ENCODE results near the gene GRM7. TPM values are rescaled to one million over a fixed set of nuclear protein-coding genes. Genes with fewer than 3 reads are reported as not detected.

The GRM7 gene
- total and polyA plus RNA-seq, 10 donors = 0.02 to 0.20 (median 0.14) TPM; not detected in 7

DNA sequence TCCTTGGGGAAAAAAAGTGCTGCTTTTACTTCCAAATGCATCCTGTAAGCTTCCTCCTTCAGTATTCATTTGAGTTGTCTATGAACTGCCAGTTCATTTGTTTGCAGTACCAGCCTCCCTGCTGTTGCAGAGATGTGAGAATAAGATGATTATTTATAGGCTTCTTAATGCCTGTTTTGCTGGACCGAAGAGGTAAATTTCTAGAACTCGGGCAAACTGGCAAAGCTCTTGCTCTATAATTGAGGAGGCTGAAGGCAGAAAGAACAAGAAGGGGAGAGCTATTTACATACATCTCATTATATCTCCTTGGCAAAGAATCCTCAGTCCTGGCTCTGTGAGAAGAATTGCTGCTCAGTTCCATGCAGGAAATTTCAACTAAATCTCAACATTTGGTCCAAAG lies 790.4 kb downstream of the GRM7 start:
- Histone ChIP-seq H3K4me1 (no peaks in the 10 kb centered on the region), H3K9me3 (peaks cover 0 to 5% (median 0%) of the 10 kb centered on the region in 8 donors), H3K36me3 (no peaks in the 10 kb centered on the region), H3K4me3 (no peak overlapping the region), H3K27ac (no peak overlapping the region), H3K27me3 (replicated peaks in 1 of 7) (no peaks in the 10 kb centered on the region)
- 67 to 90% (median 83%) methylated on average over 2 of the region's 2 CpGs for WGBS, 5 donors
- no peak for DNase-seq
- TF ChIP-seq POLR2A (IDR thresholded peaks at IDR 0.05) (no peak), POLR2AphosphoS5 (IDR thresholded peaks at IDR 0.05) (no peak)
- TF ChIP-seq, protein P1, sequence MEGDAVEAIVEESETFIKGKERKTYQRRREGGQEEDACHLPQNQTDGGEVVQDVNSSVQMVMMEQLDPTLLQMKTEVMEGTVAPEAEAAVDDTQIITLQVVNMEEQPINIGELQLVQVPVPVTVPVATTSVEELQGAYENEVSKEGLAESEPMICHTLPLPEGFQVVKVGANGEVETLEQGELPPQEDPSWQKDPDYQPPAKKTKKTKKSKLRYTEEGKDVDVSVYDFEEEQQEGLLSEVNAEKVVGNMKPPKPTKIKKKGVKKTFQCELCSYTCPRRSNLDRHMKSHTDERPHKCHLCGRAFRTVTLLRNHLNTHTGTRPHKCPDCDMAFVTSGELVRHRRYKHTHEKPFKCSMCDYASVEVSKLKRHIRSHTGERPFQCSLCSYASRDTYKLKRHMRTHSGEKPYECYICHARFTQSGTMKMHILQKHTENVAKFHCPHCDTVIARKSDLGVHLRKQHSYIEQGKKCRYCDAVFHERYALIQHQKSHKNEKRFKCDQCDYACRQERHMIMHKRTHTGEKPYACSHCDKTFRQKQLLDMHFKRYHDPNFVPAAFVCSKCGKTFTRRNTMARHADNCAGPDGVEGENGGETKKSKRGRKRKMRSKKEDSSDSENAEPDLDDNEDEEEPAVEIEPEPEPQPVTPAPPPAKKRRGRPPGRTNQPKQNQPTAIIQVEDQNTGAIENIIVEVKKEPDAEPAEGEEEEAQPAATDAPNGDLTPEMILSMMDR (IDR thresholded peaks at IDR 0.05 in 8 of 11, conservative IDR thresholded peaks at IDR 0.05 in 3 of 11) = no peak
- intact Hi-C loops (cut with DNase I; ENCODE audit: low total_unique reads) = no loop called here

DNA sequence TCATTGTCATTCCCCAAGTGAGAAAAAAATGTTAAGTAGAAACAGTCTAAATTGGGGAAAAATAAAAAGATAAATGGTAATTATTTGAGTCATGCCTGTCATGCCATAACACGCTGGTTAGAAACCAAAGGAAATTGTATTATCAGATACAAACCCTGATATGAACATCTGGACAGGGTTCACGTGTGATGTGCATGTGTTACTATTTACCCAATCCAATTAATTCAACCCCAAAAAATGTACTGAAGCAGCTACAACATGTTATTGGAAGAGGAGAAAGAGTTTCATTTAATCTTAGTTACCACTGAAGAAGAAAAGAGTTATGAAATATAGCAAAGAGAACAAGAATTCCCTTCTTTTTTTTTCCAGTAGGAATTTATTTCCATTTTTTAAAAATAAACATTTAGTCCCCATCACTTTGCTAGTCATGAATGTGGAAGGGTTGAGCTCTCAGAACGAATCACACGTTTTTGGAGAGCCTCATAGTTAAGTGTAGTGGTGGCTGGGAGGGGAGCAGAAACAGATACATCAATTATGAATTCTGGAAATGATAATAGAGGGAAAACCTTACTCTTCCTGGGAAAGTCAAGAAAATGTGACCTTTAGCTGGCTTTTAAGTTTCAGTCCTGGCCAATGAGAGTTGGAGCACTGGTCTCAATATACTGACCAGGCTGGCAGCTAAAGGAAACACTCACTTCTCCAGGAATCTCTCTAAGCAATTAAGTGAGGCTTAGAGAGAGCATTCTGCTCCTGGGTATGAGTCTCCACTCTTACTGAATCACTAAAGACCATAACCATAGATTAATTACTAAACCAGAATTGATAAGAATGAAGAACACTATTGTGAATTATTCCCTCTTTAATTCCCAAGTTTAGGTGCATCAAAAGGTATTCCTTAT lies 796.5 kb downstream of the GRM7 start:
- no peaks in the 10 kb centered on the region for H3K4me1 ChIP-seq
- H3K36me3 ChIP-seq = no peaks in the 10 kb centered on the region
- peaks cover 0 to 5% (median 0%) of the 10 kb centered on the region in 8 donors for H3K9me3 ChIP-seq
- 46 to 68% (median 54%) methylated on average over 4 of the region's 4 CpGs for WGBS, 5 donors
- H3K4me3 ChIP-seq = no peak overlapping the region
- intact Hi-C loops (cut with DNase I; ENCODE audit: low total_unique reads) = no loop called here
- no peak for DNase-seq
- TF ChIP-seq POLR2A (IDR thresholded peaks at IDR 0.05) (no peak), POLR2AphosphoS5 (IDR thresholded peaks at IDR 0.05) (no peak)
- TF ChIP-seq, protein P1 (IDR thresholded peaks at IDR 0.05 in 8 of 11, conservative IDR thresholded peaks at IDR 0.05 in 3 of 11) = no peak
- no peak overlapping the region for H3K27ac ChIP-seq
- no peaks in the 10 kb centered on the region for H3K27me3 ChIP-seq (replicated peaks in 1 of 7)

DNA sequence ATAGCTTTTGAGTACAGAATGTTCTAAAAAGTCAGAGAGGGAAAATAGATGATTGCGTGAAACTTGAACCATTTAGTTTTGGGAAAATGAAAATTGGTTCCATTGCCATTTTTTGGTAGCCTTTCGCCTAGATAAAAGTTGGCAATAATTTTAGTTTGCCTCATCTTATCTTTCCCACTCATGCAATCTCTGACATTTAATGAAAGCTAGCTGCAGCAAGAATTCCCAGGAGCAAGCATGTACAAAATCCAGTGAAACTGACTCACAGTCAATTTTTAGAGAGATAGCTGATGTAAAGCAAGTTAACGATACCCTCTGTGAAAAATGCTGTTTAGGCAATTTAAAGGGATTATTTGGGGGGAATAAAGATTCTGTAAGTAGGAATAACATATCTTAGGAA lies 797.4 kb downstream of the GRM7 start:
- no peaks in the 10 kb centered on the region for H3K36me3 ChIP-seq
- 91 to 98% (median 93%) methylated on average over 3 of the region's 3 CpGs for WGBS, 5 donors
- no peak for DNase-seq
- TF ChIP-seq POLR2AphosphoS5 (IDR thresholded peaks at IDR 0.05) = no peak
- TF ChIP-seq, protein P1 (IDR thresholded peaks at IDR 0.05 in 8 of 11, conservative IDR thresholded peaks at IDR 0.05 in 3 of 11) = no peak
- no peak for TF ChIP-seq POLR2A (IDR thresholded peaks at IDR 0.05)
- intact Hi-C loops (cut with DNase I; ENCODE audit: low total_unique reads) = no loop called here
- H3K4me3 ChIP-seq = no peak overlapping the region
- H3K4me1 ChIP-seq = no peaks in the 10 kb centered on the region
- no peak overlapping the region for H3K27ac ChIP-seq
- H3K9me3 ChIP-seq = peaks cover 0 to 5% (median 0%) of the 10 kb centered on the region in 8 donors
- H3K27me3 ChIP-seq (replicated peaks in 1 of 7) = no peaks in the 10 kb centered on the region

DNA sequence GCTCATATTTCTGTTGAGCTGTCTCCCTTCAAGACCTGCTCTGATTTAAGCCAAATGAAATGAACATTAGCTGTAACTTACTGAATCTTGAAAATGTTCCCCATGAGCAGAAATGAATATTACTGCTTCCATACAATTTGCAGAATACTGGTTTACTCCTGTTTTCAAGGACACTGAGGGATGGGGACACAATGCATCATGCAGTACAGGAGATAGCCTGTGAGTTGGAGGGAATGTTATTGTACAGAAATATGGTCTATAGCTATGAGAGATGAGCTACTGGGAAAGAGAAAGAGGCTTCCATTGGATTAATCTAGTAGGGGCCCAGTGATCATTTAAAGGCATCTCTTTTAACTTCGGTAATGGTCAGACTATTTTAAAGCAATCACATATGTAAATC lies 798.2 kb downstream of the GRM7 start:
- TF ChIP-seq POLR2A (IDR thresholded peaks at IDR 0.05) = no peak
- TF ChIP-seq POLR2AphosphoS5 (IDR thresholded peaks at IDR 0.05) = no peak
- TF ChIP-seq, protein P1 (IDR thresholded peaks at IDR 0.05 in 8 of 11, conservative IDR thresholded peaks at IDR 0.05 in 3 of 11) = no peak
- Histone ChIP-seq H3K27me3 (replicated peaks in 1 of 7) (no peaks in the 10 kb centered on the region), H3K9me3 (no peaks in the 10 kb centered on the region), H3K4me3 (no peak overlapping the region), H3K4me1 (no peaks in the 10 kb centered on the region), H3K27ac (no peak overlapping the region), H3K36me3 (no peaks in the 10 kb centered on the region)
- WGBS, 5 donors = 81 to 97% (median 94%) methylated on average over 1 of the region's 1 CpG
- DNase-seq = no peak
- intact Hi-C loops (cut with DNase I; ENCODE audit: low total_unique reads) = no loop called here
